HK-2 (cell line): Measurements from ENCODE around the gene LIPF.
"Not testable (repeated sequence)": the region's sequence is repeated elsewhere in the genome, so short reads cannot be mapped to it uniquely, and the experiment has no call there.

ENCODE experiments used
- DNase-seq: peaks from one replicate; pipeline ENCODE4 v3.0.0-alpha.2; 2018; ENCODE audit not compliant: unreplicated experiment

LIPF gene

GRCh38 chr10:88664142-88664541 is at the start of gene LIPF:
Gene LIPF (plus strand): TSS chr10:88664442. CDS start chr10:88667298, 2,856 bp downstream.
- no peak for DNase-seq

GRCh38 chr10:88616250-88616977 is 47.8 kb upstream of the LIPF start:
- no peak for DNase-seq

GRCh38 chr10:88617772-88618300 is 46.4 kb upstream of the LIPF start:
- DNase-seq: no peak

GRCh38 chr10:88618496-88618895 is 45.7 kb upstream of the LIPF start:
- no peak for DNase-seq

- DNase-seq: no peak
Measured at GRCh38 chr10:88620441-88620840, 43.8 kb upstream of the LIPF start.

- no peak for DNase-seq
Measured at GRCh38 chr10:88623835-88624234, 40.4 kb upstream of the LIPF start.

- DNase-seq: no peak
Measured at GRCh38 chr10:88624840-88625239, 39.4 kb upstream of the LIPF start.

- DNase-seq: no peak
Measured at GRCh38 chr10:88640186-88640585, 24.1 kb upstream of the LIPF start.

- DNase-seq: no peak
Measured at GRCh38 chr10:88642209-88642608, 22.0 kb upstream of the LIPF start.

GRCh38 chr10:88642963-88643362 is 21.3 kb upstream of the LIPF start:
- no peak for DNase-seq

GRCh38 chr10:88647061-88647615 is 17.1 kb upstream of the LIPF start:
- no peak for DNase-seq

- no peak for DNase-seq
Measured at GRCh38 chr10:88651101-88651551, 13.1 kb upstream of the LIPF start.

- no peak for DNase-seq
Measured at GRCh38 chr10:88652616-88653015, 11.6 kb upstream of the LIPF start.

- no peak for DNase-seq
Measured at GRCh38 chr10:88657901-88658300, 6.3 kb upstream of the LIPF start.

GRCh38 chr10:88659725-88660597 is 4.3 kb upstream of the LIPF start:
- DNase-seq: no peak

- no peak for DNase-seq
Measured at GRCh38 chr10:88660598-88660884, 3.7 kb upstream of the LIPF start.

- DNase-seq: no peak
Measured at GRCh38 chr10:88661018-88661417, 3.2 kb upstream of the LIPF start.

- no peak for DNase-seq
Measured at GRCh38 chr10:88661577-88661976, 2.7 kb upstream of the LIPF start.

- DNase-seq: not testable (repeated sequence)
Measured at GRCh38 chr10:88663153-88663552, 1.1 kb upstream of the LIPF start.

- DNase-seq: no peak
Measured at GRCh38 chr10:88668465-88668864, 4.2 kb downstream of the LIPF start.

- DNase-seq: no peak
Measured at GRCh38 chr10:88670497-88670896, 6.3 kb downstream of the LIPF start.

GRCh38 chr10:88672041-88672440 is 7.8 kb downstream of the LIPF start:
- DNase-seq: peak; percentile 7
